SK-N-SH (cell line): Measurements from ENCODE around the gene ADPRHL1. TPM values are rescaled to one million over a fixed set of nuclear protein-coding genes. Genes with fewer than 3 reads are reported as not detected.
"Not testable (repeated sequence)": the region's sequence is repeated elsewhere in the genome, so short reads cannot be mapped to it uniquely, and the experiment has no call there.

Source experiments
- CTCF ChIA-PET: fragments of 300-600, 350-600 bp; formaldehyde crosslinking; extraction: SDS; loops from one replicate; lab custom pipeline; 2021; lab: Yijun Ruan, JAX
- POLR2A ChIA-PET: fragments of 350-600 bp; sonication (Branson Sonifier 250); formaldehyde crosslinking; extraction: SDS; loops from one replicate; lab custom pipeline; 2020; ENCODE audit warnings: antibody characterized with exemption, inconsistent platforms; lab: Yijun Ruan, JAX
- DNase-seq: peaks from one replicate; pipeline ENCODE4 v3.0.0; 2012
- H2AFZ ChIP-seq: fragments of 200-600 bp; sonication (generic); 2 replicates; pipeline ENCODE4 v1.8.1; 2016; ENCODE audit warnings: antibody characterized with exemption, mild to moderate bottlenecking, low read depth
- H3F3A ChIP-seq: fragments of 200-600 bp; sonication (generic); replicated peaks from 2 replicates; pipeline ENCODE3; 2016; ENCODE audit warnings: antibody characterized with exemption, mild to moderate bottlenecking; ENCODE audit not compliant: insufficient read depth
- H3K27ac ChIP-seq, 2 experiments: fragments of 200-500 bp in 1 of 2; fragments of 200-600 bp in 1 of 2; sonication (Bioruptor generic) in 1 of 2; sonication (generic), shearing (Covaris generic) in 1 of 2; 2 replicates each; pipeline versions ENCODE4 v1.5.1 to v1.6.1; 2014 to 2016; ENCODE audit warnings: low read depth in 2 of 2, inconsistent platforms in 1 of 2, low read length in 1 of 2, mild to moderate bottlenecking in 1 of 2, mixed read lengths in 1 of 2
- H3K27me3 ChIP-seq: fragments of 200-600 bp; sonication (generic), shearing (Covaris generic); 2 replicates; pipeline ENCODE4 v1.6.1; 2016; ENCODE audit warnings: mixed run types; ENCODE audit not compliant: insufficient read depth
- H3K36me3 ChIP-seq, 2 experiments: fragments of 200-500 bp in 1 of 2; fragments of 200-600 bp in 1 of 2; sonication (Bioruptor generic) in 1 of 2; sonication (generic) in 1 of 2; replicated peaks in 1 of 2; 2 replicates each; pipeline versions ENCODE3 to v1.5.1; 2014 to 2016; ENCODE audit warnings: low read length in 1 of 2, mild to moderate bottlenecking in 1 of 2; ENCODE audit not compliant: insufficient read depth in 2 of 2, control insufficient read depth in 1 of 2
- H3K4me1 ChIP-seq, 2 experiments: fragments of 200-500 bp in 1 of 2; fragments of 200-600 bp in 1 of 2; sonication (Bioruptor generic) in 1 of 2; sonication (generic), shearing (Covaris generic) in 1 of 2; 2 replicates each; pipeline versions ENCODE4 v1.5.1 to v1.6.1; 2014 to 2016; ENCODE audit warnings: low read depth in 1 of 2, low read length in 1 of 2, mixed run types in 1 of 2; ENCODE audit not compliant: insufficient read depth in 2 of 2, control insufficient read depth in 1 of 2
- H3K4me2 ChIP-seq: fragments of 200-600 bp; sonication (generic), shearing (Covaris generic); 2 replicates; pipeline ENCODE4 v1.6.1; 2017; ENCODE audit warnings: mixed run types
- H3K4me3 ChIP-seq, 2 experiments: fragments of 200-500 bp in 1 of 2; fragments of 200-600 bp in 1 of 2; sonication (Bioruptor generic) in 1 of 2; sonication (generic), shearing (Covaris generic) in 1 of 2; 2 replicates each; pipeline versions ENCODE4 v1.5.1 to v1.8.1; 2014 to 2016; ENCODE audit warnings: low read depth in 2 of 2, inconsistent platforms in 1 of 2, low read length in 1 of 2, mild to moderate bottlenecking in 1 of 2, mixed read lengths in 1 of 2, moderate library complexity in 1 of 2
- H3K79me2 ChIP-seq: fragments of 200-600 bp; sonication (generic); 2 replicates; pipeline ENCODE4 v1.8.1; 2017; ENCODE audit warnings: mild to moderate bottlenecking; ENCODE audit not compliant: insufficient read depth
- H3K9ac ChIP-seq: fragments of 200-600 bp; sonication (generic); 2 replicates; pipeline ENCODE4 v1.6.1; 2017; ENCODE audit warnings: mixed run types
- H3K9me2 ChIP-seq: fragments of 200-600 bp; sonication (generic); 2 replicates; pipeline ENCODE4 v1.6.1; 2017; ENCODE audit warnings: mixed run types
- H3K9me3 ChIP-seq: fragments of 200-600 bp; sonication (generic); 2 replicates; pipeline ENCODE4 v1.6.1; 2017; ENCODE audit warnings: mixed run types, mild to moderate bottlenecking, moderate library complexity
- H4K20me1 ChIP-seq: fragments of 200-600 bp; sonication (generic); 2 replicates; pipeline ENCODE4 v1.6.1; 2017; ENCODE audit warnings: mild to moderate bottlenecking, mixed run types; ENCODE audit not compliant: insufficient read depth
- CHD2 ChIP-seq: fragments of 150-350 bp; IDR thresholded peaks from 2 replicates; pipeline ENCODE4 v1.6.1; 2018; ENCODE audit warnings: low read length; ENCODE audit not compliant: partially characterized antibody
- ELF1 ChIP-seq: IDR thresholded peaks from 2 replicates; pipeline ENCODE4 v1.4.0; 2012
- EP300 ChIP-seq, 2 experiments: IDR thresholded peaks; 2 replicates each; pipeline versions ENCODE4 v1.4.0 to v1.6.1; 2012; ENCODE audit warnings: borderline replicate concordance in 1 of 2, low read depth in 1 of 2, low read length in 1 of 2
- FOSL2 ChIP-seq: IDR thresholded peaks from 2 replicates; pipeline ENCODE4 v1.4.0; 2012; ENCODE audit warnings: low read depth, mild to moderate bottlenecking, moderate library complexity, borderline replicate concordance
- FOXJ3 ChIP-seq: sonication (generic); formaldehyde crosslinking; IDR thresholded peaks from 2 replicates; pipeline ENCODE4 v1.5.1; 2020; ENCODE audit warnings: mild to moderate bottlenecking, missing genetic modification reagents
- GATA2 ChIP-seq: sonication (generic); formaldehyde crosslinking; IDR thresholded peaks from 2 replicates; pipeline ENCODE4 v1.5.0; 2020; ENCODE audit warnings: mild to moderate bottlenecking, missing genetic modification reagents
- JUND ChIP-seq: IDR thresholded peaks from 2 replicates; pipeline ENCODE4 v1.4.0; 2012
- MEF2A ChIP-seq: IDR thresholded peaks from 2 replicates; pipeline ENCODE4 v1.4.0; 2012; ENCODE audit warnings: low read depth, borderline replicate concordance
- MXI1 ChIP-seq: IDR thresholded peaks from 2 replicates; pipeline ENCODE4 v1.6.1; 2012; ENCODE audit warnings: mild to moderate bottlenecking, low read depth, low read length, improper control_type of control experiment
- NFIC ChIP-seq: IDR thresholded peaks from 2 replicates; pipeline ENCODE4 v1.4.0; 2012; ENCODE audit warnings: borderline replicate concordance
- NRF1 ChIP-seq: IDR thresholded peaks from 2 replicates; pipeline ENCODE4 v1.6.1; 2012; ENCODE audit warnings: low read depth, mild to moderate bottlenecking, low read length
- TCF12 ChIP-seq: IDR thresholded peaks from 2 replicates; pipeline ENCODE4 v1.4.0; 2012
- YY1 ChIP-seq: IDR thresholded peaks from 2 replicates; pipeline ENCODE4 v1.4.0; 2012; ENCODE audit warnings: low read depth, mild to moderate bottlenecking
- WGBS: methylation state at CpG from one replicate; pipeline ENCODE4 v1.1.6; 2017; ENCODE audit warnings: low lambda C conversion rate; 5-methylcytosine and 5-hydroxymethylcytosine counted together
- polyA plus RNA-seq, 3 experiments: library from polyadenylated mRNA; depleted of rRNA; stranded (reverse); fragments of >200 nt; gene quantifications; 2 replicates each; pipeline ENCODE4 v1.2.3, GENCODE V29; 2012
- TF ChIP-seq, protein P1 (sequence below): fragments of 150-350 bp; IDR thresholded peaks from 2 replicates; pipeline ENCODE4 v1.6.1; 2016; ENCODE audit warnings: mild to moderate bottlenecking, low read depth, low read length
- TF ChIP-seq, protein P2 (sequence below): IDR thresholded peaks from 2 replicates; pipeline ENCODE4; 2012
- TF ChIP-seq, protein P3 (sequence below): IDR thresholded peaks from 2 replicates; pipeline ENCODE4 v1.4.0; 2012; ENCODE audit warnings: low read depth, borderline replicate concordance

Gene ADPRHL1
- polyA plus RNA-seq, 1 of the 3 experiments (the other 2 are of a cell fraction), result 1.0 TPM

DNA sequence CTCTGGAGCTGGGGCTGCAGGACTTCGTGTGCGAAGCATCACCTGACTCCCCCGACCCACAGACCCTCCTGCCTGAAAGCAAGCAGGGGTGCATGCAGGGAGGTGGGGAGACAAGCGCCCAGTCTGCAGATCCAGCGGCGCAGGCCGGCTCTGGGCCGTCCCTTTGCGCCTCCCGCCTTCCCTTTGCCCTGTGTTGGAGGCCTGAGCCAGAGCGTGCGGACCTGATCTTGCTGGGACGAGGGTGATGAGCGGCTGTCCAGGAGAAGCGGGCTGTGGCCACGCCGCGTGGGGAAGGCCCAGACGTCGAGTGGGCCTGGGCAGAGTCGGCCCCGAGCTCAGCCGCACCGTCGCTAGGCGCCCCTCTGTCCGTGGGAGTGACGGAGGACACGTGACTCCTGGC is 84.1 kb downstream of the ADPRHL1 start:
- Histone ChIP-seq H3K27me3 (no peaks in the 10 kb centered on the region), H3K4me2 (no peak overlapping the region), H3K27ac (no peak overlapping the region), H3F3A (no peaks in the 10 kb centered on the region), H3K36me3 (no peaks in the 10 kb centered on the region), H3K79me2 (no peaks in the 10 kb centered on the region), H2AFZ (no peak overlapping the region), H3K9me2 (no peaks in the 10 kb centered on the region), H3K4me3 (no peak overlapping the region), H3K9ac (no peak overlapping the region), H3K4me1 (peaks cover 0 to 7% of the 10 kb centered on the region in 2 experiments; a peak in 1 of 4 replicates), H4K20me1 (no peaks in the 10 kb centered on the region), H3K9me3 (no peaks in the 10 kb centered on the region)
- WGBS, result 93% methylated on average over 25 of the region's 29 CpGs
- POLR2A ChIA-PET, result no interaction called here
- no peak for DNase-seq
- CTCF ChIA-PET, result no interaction called here
- TF ChIP-seq MXI1 (no peak), MEF2A (no peak), CHD2 (no peak), GATA2 (CRISPR knock-in tag) (no peak), NFIC (no peak), FOXJ3 (CRISPR knock-in tag) (no peak), ELF1 (no peak), NRF1 (no peak), JUND (no peak), YY1 (no peak), EP300 (IDR thresholded peaks at IDR 0.05; ENCODE audit: borderline replicate concordance in 1 of 2, low read depth in 1 of 2, low read length in 1 of 2) (no peak), TCF12 (no peak), FOSL2 (no peak)
- TF ChIP-seq, protein P1, sequence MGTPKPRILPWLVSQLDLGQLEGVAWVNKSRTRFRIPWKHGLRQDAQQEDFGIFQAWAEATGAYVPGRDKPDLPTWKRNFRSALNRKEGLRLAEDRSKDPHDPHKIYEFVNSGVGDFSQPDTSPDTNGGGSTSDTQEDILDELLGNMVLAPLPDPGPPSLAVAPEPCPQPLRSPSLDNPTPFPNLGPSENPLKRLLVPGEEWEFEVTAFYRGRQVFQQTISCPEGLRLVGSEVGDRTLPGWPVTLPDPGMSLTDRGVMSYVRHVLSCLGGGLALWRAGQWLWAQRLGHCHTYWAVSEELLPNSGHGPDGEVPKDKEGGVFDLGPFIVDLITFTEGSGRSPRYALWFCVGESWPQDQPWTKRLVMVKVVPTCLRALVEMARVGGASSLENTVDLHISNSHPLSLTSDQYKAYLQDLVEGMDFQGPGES, result no peak
- TF ChIP-seq, protein P2, sequence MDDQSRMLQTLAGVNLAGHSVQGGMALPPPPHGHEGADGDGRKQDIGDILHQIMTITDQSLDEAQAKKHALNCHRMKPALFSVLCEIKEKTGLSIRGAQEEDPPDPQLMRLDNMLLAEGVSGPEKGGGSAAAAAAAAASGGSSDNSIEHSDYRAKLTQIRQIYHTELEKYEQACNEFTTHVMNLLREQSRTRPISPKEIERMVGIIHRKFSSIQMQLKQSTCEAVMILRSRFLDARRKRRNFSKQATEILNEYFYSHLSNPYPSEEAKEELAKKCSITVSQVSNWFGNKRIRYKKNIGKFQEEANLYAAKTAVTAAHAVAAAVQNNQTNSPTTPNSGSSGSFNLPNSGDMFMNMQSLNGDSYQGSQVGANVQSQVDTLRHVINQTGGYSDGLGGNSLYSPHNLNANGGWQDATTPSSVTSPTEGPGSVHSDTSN, result no peak
- TF ChIP-seq, protein P3, sequence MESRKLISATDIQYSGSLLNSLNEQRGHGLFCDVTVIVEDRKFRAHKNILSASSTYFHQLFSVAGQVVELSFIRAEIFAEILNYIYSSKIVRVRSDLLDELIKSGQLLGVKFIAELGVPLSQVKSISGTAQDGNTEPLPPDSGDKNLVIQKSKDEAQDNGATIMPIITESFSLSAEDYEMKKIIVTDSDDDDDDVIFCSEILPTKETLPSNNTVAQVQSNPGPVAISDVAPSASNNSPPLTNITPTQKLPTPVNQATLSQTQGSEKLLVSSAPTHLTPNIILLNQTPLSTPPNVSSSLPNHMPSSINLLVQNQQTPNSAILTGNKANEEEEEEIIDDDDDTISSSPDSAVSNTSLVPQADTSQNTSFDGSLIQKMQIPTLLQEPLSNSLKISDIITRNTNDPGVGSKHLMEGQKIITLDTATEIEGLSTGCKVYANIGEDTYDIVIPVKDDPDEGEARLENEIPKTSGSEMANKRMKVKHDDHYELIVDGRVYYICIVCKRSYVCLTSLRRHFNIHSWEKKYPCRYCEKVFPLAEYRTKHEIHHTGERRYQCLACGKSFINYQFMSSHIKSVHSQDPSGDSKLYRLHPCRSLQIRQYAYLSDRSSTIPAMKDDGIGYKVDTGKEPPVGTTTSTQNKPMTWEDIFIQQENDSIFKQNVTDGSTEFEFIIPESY, result no peak

DNA sequence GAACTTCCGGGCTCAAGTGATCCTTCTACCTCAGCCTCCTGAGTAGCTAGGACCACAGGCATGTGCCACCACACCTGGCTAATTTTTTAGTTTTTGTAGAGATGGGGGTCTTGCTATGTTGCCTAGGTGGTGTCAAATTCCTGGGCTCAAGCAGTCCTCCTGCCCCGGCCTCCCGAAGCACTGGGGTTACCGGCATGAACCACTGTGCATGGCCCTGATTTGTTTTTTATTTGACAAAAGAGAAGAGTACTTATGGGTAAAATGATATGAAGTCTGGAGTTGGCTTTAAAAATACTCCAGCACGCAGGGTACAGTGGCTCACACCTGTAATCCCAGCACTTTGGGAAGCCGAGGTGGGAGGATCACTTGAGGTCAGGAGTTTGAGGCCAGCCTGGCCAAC is 84.9 kb downstream of the ADPRHL1 start:
- H3K27ac ChIP-seq, H4K20me1 ChIP-seq, DNase-seq, H3K9me3 ChIP-seq, H3K36me3 ChIP-seq, H3K4me2 ChIP-seq, H3K9ac ChIP-seq, CTCF ChIA-PET, H3K27me3 ChIP-seq, H3K9me2 ChIP-seq, H2AFZ ChIP-seq, H3K4me1 ChIP-seq, H3F3A ChIP-seq, H3K79me2 ChIP-seq, H3K4me3 ChIP-seq: not testable (repeated sequence)
- 86% methylated on average over 6 of the region's 6 CpGs for WGBS
- POLR2A ChIA-PET, result interaction anchor here (0.7 kb wide), 1 partner anchor 253 kb away, joined by 3 read pairs; no protein-coding TSS in a partner anchor
